Fibroblast of villous mesenchyme (primary cell): ENCODE results near the gene PEX6. TPM values are rescaled to one million over a fixed set of nuclear protein-coding genes. Genes with fewer than 3 reads are reported as not detected.
A peak's percentile ranks its signal among the peaks of the same experiment; 100 is the strongest.

ENCODE experiments used
- DNase-seq: peaks from one replicate; pipeline ENCODE4 v3.0.0-alpha.2; 2010; ENCODE audit warnings: low read depth
- H3K4me3 ChIP-seq: 2 replicates; pipeline ENCODE4 v1.5.1; 2011; ENCODE audit warnings: low read depth, mild to moderate bottlenecking, low read length
- total RNA-seq: library from RNA; depleted of rRNA; stranded (reverse); fragments of >200 nt; gene quantifications from 2 replicates; pipeline ENCODE4 v1.2.3, GENCODE V29; 2012
- TF ChIP-seq, protein P1 (sequence below): IDR thresholded peaks from 2 replicates; pipeline ENCODE4 v1.5.1; 2012; ENCODE audit warnings: low read depth, mild to moderate bottlenecking, low read length; ENCODE audit not compliant: insufficient read depth

The PEX6 gene
- total RNA-seq, 1 donor, result 41.0 TPM

DNA sequence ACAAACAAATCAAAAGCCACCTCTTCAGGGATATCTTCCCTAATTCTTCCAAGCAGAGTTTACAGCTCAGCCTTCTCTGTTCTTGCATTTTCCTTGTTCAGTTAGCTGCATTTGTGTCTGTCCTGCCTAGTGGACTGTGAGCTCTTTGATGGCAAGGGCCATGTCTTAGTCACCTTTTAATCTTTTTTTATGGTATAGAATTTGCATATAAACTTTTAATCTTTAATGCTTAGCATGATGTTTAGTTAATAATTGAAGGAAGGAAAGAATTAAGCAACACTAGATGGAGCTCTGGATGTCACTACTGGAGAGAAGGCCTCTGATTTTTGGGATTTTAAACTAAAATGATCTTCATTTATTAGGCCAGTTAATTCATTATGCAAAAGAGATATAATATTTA, 17.5 kb upstream of the PEX6 start:
- TF ChIP-seq, protein P1, sequence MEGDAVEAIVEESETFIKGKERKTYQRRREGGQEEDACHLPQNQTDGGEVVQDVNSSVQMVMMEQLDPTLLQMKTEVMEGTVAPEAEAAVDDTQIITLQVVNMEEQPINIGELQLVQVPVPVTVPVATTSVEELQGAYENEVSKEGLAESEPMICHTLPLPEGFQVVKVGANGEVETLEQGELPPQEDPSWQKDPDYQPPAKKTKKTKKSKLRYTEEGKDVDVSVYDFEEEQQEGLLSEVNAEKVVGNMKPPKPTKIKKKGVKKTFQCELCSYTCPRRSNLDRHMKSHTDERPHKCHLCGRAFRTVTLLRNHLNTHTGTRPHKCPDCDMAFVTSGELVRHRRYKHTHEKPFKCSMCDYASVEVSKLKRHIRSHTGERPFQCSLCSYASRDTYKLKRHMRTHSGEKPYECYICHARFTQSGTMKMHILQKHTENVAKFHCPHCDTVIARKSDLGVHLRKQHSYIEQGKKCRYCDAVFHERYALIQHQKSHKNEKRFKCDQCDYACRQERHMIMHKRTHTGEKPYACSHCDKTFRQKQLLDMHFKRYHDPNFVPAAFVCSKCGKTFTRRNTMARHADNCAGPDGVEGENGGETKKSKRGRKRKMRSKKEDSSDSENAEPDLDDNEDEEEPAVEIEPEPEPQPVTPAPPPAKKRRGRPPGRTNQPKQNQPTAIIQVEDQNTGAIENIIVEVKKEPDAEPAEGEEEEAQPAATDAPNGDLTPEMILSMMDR, result peak; percentile 8
- DNase-seq, result no peak
- no peak overlapping the region for H3K4me3 ChIP-seq

DNA sequence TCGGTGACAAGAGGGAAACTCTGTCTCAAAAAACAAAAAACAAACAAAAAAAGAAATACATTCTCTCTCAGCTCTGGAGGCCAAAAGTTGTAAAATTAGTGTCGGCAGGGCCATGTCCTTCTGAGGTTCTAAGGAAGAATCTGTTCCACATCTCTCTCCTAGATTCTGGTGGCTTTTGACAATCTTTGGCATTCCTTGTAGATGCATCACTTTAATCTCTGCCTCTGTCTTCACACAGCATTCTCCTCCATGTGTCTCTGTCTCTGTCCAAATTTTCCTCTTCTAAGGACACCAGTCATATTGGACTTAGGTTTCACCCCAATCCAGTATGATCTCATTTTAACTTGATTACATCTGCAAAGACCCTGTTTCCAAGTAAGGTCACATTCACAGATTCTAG, 14.5 kb upstream of the PEX6 start:
- DNase-seq, result no peak
- TF ChIP-seq, protein P1, result no peak
- H3K4me3 ChIP-seq, result no peak overlapping the region

DNA sequence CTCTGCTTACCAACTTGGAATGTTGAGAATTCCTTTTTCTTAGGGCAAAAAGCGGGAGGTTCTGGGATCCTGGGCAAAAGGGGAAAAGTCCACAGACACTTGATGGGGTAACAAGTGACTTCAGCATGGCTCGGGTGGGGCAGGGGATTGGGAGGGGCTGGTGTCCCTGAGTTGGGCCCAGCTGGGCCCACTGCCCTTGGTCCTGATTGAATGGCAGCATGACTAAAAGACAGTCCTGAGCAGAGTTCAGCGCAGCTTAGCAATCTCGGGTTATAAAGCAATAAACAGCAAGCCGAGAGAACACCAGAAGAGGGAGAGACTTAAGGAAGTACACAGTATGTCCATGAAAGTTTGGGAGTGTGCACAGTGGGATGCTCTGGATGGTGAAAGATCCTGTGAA, 10.9 kb upstream of the PEX6 start:
- DNase-seq, result no peak
- no peak overlapping the region for H3K4me3 ChIP-seq
- TF ChIP-seq, protein P1, result no peak

DNA sequence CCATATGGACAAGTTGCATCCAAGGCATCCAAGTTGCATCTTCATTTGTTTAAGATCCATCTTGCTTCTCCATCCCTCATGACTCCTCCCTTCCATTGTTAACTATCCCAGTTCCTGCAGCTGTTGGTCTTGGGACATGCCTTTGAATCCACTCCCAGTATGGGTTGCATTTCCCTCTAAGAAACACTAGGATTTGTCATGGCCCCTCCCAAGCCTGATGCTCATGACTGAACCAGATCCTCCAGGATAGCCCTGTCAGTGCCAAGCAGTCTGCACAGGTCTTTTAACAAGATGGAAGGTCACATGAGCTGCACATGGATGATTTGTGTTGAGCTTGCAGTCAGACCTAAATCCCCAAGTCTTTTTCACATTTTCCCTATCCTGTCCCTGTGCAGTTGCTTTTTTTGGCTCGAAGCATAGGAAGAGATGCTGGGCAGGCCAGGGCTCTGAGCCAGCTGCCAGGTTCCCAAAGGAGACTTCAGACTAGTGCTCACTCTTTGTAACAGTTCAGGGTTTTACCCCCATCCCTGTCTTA, 9.6 kb upstream of the PEX6 start:
- no peak overlapping the region for H3K4me3 ChIP-seq
- TF ChIP-seq, protein P1, result no peak
- DNase-seq, result no peak

DNA sequence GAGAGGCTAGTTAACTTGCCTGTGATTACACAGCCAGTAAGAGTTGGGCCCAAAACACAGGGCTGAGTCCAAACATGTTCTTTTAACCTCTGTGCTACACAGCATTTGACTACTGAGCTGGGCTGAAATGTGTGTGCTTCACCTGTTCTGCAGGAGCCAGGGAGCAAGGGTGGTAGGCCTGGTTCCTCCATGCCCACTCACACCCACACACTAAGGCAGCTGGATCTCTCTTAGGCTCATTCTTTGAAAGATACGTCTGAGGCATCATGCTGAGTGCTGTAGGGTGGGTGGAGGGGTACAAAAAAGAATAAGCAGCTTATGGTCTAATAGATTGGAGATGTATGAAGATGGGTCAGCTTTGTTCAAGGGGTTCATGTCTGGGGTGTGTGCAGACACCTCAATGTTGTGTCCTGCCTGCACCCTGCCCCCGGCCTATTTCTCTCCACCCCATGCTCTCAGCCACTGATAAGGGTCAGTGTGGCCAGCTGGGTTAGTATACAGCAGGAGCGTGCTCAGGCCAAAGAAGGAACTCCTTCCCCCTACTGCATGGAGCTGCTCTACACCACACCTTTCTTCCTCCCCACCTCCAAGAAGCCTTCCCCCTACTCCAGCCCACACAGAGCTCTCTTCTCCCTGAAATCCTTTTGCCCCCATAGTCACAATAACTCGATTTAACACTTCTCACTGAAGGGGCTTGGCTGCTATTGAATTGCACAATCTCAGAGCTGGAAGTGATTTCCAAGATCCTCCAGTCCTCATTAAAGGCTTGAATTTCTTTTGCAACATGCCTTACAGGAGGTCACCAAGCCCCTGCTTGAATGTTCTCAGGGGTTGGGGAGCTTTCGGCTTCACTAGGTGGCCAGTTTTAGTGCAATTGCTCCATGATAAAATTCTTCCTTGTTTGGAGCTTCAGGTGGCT, 8.8 kb upstream of the PEX6 start:
- H3K4me3 ChIP-seq, result no peak overlapping the region
- TF ChIP-seq, protein P1, result no peak
- DNase-seq, result no peak

DNA sequence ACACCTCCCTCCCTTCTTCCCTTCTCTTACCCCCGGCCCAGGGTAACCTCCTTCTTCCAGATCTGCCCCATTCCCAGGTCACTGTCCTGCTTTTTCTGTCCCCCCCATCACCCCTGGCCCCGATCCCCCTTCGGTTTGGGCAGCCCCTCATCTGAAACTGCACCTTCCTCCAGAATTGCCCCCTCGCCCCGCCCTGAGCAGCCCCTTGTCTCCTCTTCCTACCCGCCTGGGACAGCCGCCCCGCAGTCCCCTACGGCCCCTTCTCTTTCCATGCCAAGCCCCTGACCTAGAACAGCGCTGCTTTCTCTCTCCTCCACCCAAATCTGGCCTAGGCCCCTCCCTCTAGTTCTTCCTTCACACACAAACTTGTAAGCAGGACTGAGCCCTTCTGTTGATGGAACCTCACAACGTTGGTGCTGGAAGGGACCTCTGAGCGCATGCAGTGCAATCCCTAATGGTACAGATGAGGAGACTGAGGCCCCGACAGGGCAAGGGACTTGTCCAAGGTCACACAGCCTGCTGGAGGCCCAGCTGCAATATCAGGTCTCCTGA, 6.0 kb upstream of the PEX6 start:
- DNase-seq, result peak; percentile 34
- TF ChIP-seq, protein P1, result no peak
- peak overlapping the region; percentile 83 for H3K4me3 ChIP-seq
